Ramos (cell line): ENCODE results near the gene WSCD1.

Experiments
- in situ Hi-C: fragments of 300-500 bp; cut with MboI; formaldehyde crosslinking; loops from one replicate; pipeline ENCODE4 v1.14.3; 2022; ENCODE audit warnings: low sequenced_read_pairs; ENCODE audit not compliant: unreplicated experiment

Gene WSCD1

DNA sequence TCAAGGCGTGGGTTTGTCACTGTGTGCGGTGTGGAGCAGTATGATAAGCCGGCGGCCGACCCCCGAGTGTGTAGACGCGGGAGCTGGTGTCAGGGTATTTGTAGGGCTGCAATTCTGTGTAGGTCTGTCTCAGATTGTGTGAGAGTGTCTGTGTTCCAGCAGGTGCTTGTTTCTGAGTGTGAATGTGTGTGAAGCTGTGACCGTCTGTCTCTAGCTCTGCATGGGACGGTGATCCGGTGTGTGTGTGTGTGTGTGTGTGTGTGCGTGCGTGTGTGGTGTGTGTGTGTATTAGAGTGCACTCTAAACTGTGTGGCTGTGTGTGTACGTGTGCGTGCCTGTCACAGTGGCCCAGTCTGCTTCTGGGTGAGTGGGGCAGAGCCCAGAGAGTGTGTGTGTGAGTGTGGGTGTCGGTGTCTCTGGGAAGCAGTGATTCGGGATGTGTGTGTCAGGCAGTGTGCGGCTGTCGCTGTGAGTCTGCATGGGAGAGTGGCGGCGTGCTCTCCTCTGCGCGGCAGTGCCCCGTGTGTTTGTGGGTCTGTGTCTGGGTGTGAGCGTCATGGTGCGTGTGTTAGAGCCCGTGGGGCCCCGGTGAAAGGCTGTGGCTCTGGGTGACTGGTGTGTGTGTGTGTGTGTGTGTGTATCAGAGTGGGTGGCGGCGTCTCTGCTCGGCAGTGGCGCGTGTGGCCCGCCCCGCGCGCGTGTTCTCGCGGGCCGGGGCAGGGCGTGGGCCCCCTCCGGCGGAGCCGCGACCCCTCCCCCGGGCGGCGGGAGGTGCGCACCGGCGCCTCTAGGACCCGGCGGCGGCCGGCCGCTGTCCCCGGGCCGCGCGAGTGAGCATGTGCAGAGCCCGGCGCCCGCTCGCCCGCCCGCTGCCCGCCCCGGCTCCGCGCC, at the start of gene WSCD1:
TSS of gene WSCD1 (plus strand) at position 841 of the 891 bp plus-strand sequence. CDS start 10,280 bp downstream, outside the sequence.
- in situ Hi-C loops = no loop called here

DNA sequence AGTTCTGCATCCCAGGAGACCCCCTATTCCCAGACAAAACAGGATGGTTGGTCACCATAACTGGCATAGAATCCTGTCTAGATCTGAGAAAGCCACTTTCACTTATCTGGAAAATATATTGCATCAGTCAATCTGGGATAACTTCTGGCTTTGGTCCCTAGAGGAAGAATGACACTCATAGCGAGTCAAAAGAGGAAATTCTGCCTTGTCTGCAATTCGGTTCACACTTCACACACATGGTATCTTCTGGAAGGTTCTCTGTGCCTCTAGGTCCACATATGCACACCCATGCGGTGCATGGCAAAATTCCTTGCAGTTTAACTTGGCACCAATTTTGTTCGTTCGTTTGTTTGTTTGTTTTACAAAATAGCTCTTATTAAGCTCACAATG, 49.2 kb upstream of the WSCD1 start:
- in situ Hi-C loops = no loop called here

DNA sequence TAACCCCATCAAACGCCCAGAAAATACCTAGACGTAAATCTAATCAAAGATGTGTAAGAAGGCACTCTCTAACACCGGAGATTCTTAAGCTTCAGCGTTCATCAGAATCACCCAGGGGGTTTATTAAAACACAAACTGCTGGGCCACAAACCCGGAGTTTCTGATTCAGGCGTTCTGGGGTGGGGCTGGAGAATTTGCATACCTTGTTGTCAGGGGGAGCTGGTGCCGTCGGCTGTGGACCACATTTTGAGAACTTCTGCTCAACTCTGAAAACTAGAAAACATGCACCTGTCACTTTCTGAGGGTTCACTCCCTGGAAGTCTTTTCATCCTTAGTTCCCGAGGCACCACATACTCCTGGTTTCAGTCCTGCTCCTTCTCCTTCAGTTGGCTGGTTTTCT, 48.6 kb upstream of the WSCD1 start:
- in situ Hi-C loops = no loop called here

DNA sequence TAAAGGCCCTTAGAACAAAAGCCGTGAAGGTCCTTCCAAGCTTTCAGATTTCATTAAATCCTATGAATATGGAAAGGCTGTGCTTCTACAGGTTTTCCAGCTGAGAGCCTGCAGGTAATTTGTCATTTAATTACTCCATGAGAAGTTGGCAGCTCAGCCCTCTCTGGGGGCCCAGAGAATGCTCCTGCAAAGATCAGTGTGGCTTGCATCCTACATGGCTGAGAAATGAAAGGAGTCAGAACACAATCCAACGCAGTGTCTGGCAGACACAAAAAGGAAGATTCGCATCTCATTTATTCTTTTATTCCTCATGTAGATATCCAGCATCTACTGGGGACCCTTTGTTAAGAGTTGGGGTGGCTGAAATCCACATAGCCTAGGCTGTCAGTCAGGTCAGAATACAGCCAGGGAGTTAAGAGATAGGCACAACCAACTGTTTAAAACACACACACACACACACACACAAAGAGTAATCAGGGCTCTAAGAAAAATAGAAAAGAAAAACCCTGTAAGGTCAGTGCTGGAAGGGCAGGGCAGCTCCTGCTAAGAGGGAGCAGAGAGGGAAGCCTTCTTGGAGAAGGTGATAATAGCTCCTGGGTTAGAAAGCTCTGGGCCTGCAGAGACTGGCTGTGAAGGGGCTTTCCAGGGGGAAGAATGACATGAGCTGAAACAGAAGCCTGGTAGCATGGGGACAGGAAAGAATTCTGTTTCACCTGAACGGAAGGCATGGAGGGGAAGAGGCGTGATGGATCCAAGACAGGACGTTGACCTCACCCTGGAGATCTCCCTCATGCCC, 46.9 kb upstream of the WSCD1 start:
- in situ Hi-C loops = no loop called here

DNA sequence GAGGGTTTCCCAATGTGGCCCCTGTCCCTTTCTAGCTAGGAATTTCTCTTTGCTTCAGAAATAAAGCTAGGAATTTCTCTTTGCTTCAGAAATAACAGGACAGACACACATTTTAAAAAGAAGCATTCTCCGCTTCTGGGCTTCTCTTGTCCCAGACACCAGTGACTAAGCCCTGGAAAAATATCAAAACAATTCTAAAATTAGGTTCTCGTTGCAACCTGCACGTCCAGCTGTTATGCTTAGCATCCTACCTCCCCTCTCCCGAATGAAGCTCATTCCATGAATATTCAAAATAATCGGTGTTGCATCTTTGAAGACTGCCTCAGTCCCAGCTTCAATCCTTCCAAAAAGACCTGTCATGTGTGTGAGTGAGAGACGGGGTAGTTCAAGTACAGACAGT, 45.6 kb upstream of the WSCD1 start:
- in situ Hi-C loops = no loop called here

DNA sequence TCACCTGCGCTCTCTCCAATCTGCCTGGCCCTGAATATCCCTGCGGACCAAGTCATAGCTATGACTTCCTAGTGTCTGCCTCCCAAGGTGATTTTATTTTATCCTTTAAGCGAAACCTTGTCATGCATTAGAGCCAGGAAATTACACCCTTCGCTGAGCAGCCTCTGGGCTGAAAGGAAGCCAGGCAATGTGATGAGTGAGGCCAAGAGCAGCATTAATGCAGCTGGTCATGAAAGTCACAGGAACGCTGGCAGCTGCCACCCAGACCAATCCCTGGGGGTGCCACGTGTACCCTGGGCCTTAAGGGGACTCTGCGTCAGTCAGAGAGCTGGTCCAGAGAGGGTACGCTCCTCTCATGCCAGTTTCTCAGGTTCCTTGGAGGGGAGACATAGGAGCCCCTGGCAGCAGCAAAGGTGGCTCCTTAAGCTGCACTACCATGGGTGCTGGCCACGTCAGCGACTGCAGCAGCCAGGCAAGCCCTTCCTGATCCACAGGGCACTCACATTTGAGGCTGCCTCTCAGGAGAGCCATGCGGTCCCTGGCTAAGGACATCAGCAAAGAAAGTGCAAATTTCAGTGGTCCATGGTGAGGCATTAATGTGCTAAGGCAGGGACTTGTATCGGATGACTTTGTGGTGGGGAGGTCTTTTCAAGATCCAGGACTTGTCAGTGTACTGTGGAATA, 42.7 kb upstream of the WSCD1 start:
- in situ Hi-C loops = no loop called here

DNA sequence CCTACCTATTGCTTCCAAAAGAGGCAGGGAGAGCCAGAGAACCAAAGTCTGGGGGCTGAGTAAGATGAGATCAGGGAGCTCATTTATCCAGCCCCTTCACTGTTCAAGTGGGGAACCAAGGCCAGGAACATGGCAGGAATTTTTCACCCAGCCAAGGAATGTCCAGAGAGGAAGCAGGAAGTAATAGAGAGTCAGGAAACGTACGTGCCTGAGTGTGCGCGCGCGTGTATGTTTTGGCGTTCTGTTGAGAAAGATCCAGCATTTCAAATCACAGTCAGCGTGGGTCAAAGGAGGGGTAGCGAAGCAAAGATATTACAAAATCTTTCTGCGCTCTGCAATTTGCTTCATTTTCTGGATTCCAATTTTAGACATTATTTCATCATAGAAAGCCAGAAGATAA, 41.9 kb upstream of the WSCD1 start:
- in situ Hi-C loops = no loop called here

DNA sequence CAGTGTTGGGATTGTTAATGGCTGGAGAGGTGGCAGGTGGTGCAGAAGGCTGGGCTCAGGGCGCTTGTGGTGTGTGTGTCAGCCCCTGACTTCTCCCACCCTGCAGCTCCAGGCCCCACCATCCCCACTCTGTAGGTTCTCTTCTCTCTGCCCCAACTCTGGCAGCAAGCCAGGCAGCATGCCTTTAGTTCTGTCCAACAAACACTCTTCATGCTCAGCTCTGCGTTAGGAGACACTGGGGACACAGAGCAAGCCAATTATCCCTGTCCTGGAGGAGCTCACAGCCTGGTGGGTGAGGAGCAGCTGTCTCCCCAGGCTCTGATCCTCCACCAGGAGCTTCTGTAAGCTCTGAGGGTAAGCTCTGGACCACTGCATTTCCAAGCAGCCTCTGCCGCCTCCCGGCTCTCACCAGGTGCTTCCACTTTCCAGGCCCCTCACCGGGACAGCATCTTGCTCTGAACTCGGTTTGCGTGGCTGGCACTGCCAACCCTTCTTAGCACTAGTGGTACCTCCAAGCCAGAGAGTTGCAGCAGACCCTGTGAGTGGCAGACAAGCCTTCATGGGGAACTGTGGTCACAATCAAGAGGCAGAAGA, 34.3 kb upstream of the WSCD1 start:
- in situ Hi-C loops = no loop called here

DNA sequence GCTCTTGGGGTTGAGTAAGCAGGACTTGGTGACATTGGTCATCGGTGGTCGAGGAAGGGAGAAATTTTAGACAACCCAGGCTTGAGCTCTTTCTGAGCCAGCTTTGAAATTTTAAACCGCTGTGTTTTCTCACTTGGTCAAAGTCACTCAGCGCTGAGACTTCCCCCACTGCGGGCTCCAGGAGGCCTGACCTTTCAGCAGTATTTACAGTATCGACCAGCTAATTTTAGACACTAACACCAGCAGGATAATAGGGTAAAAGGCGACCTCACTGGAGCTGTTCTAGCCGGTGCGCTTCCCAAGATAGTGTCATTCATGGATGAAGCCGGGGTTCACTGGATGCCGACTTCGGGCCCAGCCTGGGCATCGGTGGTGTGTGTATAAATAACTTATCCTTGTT, 29.7 kb upstream of the WSCD1 start:
- in situ Hi-C loops = no loop called here

DNA sequence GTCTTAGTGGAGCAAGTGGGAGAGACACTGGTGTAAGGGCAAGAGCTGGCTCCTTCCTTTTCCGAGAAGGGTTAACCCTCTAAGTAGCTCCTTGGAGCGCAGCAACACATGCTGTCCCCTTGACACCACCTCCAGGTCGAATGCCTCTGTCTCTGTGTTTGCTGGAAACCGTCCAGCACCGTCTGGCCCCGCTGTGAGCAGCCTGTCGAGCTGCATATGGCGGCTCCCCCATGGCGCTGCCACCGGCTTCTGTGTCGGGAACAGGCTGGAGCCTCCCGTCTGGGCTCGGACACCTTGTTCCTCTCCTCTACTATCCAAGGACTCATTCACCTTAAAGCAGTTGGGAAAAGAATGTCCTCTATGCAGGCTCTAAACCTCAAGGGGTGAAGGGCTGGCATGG, 28.9 kb upstream of the WSCD1 start:
- in situ Hi-C loops = no loop called here

DNA sequence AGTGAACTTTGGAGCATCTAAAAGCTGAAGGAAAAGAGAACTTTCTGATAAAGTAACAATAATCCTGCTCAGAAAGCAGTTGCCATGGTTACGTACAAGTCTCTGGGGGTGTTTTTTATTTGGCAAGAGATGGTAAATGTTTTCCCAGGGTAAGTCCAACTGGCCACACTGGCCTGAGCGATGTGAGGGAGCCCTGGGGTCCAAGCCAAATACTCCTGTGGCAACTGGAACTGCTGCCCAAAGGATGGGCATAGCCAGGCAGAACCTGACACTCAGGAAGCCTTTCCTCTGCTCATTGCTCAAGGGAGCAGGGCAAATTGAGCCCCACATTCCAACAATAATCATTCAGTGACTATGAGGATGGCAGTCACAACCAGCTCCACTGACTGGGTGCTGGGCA, 26.8 kb upstream of the WSCD1 start:
- in situ Hi-C loops = no loop called here

DNA sequence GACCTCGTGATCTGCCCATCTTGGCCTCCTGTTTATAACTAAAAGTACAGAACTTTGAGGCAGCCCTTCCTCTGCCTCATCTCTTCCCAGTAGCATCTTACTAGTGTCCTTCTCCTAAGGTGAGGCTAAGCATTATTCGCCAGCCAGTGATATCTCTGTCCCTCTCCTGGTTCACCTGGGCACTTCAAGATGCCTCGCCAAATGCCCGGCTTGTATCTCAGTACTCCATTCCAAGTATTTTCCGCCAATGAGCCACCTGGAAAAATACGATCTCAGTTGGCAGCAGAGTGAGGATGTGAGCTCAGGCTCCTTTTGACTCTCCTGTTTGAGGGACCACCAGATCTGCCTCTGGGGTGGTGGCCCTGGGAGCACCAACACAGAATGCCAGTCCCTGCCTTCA, 25.9 kb upstream of the WSCD1 start:
- in situ Hi-C loops = no loop called here

DNA sequence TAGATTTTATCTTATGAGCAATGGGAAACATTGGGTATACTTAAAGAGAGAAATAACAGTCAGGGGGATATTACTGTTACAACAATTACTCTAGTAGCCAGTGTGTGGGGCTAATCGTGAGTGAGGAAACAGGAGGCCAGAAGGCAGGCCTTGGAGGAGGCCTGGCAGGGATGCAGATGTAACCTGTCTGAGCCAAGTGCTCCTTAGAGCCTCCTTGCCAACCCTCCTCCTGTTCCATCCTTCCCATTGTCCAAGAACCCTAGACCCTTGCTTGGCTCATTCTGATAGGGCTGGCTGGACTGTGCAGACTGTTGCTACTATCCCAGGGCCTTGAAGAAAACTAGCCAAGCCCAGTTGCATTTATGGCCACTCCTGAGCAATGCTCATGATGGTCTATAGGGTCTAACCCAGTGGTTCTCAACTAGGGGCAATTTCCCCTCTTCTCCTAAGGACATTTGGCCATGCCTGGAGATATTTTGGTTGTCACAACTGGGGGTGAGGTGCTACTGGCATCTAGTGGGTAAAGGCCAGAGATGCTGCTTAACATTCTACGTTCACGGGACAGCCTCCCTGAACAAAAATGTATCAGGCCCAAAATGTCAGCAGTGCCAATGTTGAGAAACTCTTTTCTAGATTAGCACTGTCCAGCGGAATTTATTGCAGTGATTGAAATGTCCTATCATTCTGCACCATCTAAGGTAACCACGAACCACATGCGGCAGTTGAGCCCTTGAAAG, 24.4 kb upstream of the WSCD1 start:
- in situ Hi-C loops = no loop called here

DNA sequence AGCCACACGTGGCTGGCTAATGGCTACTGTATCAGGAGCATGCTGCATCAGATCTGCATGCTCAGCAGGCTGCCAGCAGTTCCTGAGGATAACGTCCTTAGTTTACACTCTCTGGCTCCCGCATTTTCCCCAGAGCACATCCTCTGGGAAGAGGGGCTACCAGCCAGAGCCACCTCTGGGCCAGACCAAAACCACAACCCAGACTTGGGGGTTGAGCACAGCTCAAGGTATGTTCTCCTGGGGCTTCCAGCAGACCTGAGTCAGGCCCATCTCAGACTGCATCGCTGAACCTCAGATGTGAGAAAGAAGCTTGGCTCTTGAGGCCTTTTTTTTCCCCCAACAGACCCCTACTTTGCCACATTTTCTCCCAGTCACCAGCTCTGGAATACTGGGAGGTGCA, 23.7 kb upstream of the WSCD1 start:
- in situ Hi-C loops = no loop called here

DNA sequence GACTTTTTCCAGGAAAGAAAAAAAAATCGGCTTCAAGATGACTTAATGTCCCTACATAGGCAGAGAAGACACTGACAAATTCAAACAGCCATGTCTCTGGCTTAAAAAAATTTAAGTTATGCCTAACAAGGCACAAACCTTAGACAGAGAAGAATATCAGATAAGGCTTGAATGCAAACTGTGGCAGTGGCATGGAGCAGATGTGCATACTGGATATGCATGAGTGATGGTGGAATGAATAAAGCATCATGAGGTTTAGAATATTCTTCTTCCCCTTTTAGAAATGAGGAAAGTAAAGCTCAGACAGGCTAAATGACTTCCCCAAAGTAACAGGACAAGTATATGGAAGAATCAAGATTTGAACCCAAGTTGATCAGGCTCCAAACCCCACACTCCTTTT, 23.2 kb upstream of the WSCD1 start:
- in situ Hi-C loops = no loop called here

DNA sequence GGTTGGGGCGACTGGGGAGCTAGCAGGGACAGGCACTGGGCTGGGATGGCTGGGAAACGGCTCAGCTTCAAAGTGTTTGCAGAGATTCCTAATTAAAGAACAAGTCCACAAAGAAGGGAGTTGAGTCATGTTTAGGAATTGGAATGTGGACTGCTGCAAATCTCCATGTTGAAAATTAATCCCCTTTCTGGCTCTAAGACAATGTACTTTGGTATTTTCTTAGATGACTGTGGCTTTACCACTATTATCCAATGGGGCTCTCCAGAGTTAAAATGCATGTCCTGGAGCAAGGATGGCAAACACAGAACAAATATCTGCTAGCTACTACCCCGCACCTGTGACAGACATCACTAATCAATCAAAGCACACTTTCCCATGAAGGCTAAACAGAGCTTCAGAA, 22.2 kb upstream of the WSCD1 start:
- in situ Hi-C loops = no loop called here

DNA sequence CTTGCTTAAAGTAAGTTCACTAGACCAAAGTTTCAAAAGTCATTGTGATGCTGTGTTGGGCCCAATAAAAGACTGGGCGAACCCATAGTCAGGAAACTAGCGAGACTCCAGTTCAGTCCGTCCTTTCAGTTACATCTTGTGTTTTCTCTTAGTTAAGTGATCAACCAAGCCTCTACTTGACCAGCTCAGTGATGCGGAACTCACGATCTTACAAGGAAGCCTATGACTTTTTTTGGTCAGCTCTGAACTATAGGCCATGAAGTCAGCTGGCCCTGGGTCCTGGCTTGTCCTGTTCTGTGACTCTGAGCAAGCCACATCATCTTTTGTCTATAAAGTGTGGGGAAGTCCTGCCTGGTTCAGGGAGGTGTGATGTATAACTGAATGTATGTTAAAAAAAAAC, 21.7 kb upstream of the WSCD1 start:
- in situ Hi-C loops = no loop called here

DNA sequence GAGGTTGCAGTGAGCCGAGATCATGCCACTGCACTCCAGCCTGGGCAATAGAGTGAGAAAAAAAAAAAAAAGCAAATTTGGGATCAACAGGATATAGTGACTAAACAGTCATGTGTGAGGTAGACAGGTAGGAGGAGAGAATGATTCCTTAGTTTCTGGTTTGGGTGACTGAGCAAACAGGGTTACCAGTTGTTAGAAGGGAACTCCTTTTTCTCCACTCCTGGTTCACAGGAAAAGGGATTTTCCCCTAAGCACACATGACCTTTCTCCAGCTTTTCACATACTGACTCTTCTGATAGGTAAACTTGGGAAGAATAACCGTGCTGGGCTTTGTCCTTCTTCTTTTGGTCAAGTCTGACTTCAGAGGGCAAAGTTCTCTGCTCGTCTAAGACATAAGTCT, 17.3 kb upstream of the WSCD1 start:
- in situ Hi-C loops = no loop called here

DNA sequence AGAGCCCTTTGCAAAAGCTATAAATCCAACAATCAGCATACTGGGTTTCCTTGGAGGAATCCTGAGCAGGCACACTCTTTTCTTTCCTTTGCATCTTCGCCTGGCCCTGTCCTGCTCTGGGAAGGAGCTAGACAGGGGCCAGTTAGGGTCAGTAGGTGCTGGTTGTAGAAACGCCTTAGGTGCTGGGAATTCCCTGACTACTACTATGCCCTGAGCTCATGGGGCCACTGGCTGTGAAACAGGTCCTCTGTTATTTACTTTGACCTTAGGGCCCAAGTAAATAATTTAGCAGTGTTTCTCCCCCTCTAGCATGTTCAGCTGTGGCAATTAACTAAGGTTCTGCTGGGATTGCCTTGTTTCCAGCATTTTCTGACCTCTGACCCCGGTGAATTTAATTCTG, 15.8 kb upstream of the WSCD1 start:
- in situ Hi-C loops = no loop called here

DNA sequence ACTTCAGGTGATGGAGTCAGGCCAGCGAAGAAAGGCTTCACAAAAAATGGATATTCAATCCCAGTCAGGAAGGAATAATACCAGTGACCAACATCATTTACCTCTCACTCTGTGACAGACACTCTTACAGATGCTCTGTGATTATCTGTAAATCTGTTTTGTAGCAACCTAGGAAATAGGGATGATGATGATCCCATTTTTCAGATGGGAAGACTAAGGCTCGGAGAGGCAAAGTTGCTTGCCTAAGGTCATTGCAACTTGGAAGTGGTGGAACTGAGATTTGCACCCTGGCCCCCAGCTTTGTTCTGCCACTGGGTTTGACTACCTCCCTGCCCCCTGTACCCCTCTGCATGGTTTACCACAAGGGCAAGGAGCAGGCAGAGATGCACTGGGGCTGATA, 14.1 kb upstream of the WSCD1 start:
- in situ Hi-C loops = no loop called here
